A549 (cell line): Measurements from ENCODE around the gene IPO9. TPM values are rescaled to one million over a fixed set of nuclear protein-coding genes. Genes with fewer than 3 reads are reported as not detected.

Experiments
- ATAC-seq, 2 experiments: fragments of 200-7000 bp in 1 of 2; fragments of >200 bp in 1 of 2; cut with Nextera tagmentation in 1 of 2; cut with Tn5 transposase in 1 of 2; 3 replicates each; pipeline versions ENCODE4 v1.8.0 to v1.9.1; 2018 to 2020; ENCODE audit warnings: mild to moderate bottlenecking in 1 of 2, moderate library complexity in 1 of 2
- CTCF ChIA-PET: fragments of 300-600 bp; sonication (Branson Sonifier 250); formaldehyde crosslinking; extraction: SDS; loops from one replicate; lab custom pipeline; 2021; ENCODE audit warnings: antibody characterized with exemption, inconsistent platforms; lab: Yijun Ruan, JAX
- POLR2A ChIA-PET: fragments of 350-600 bp; formaldehyde crosslinking; extraction: SDS; loops from one replicate; lab custom pipeline; 2021; ENCODE audit warnings: antibody characterized with exemption, inconsistent platforms; lab: Yijun Ruan, JAX
- DNase-seq, 2 experiments: peaks; one replicate each; pipeline versions ENCODE4 v3.0.0 to v3.0.0-alpha.2; 2011 to 2016; ENCODE audit warnings: low read depth in 1 of 2, low spot score in 1 of 2
- FAIRE-seq: peaks from 2 replicates; lab custom pipeline; 2011; peaks lifted over from hg19 to GRCh38; lab: Jason Lieb, UNC
- H3K27ac ChIP-seq, 2 experiments: fragments of >200 bp; sonication (Bioruptor Twin); formaldehyde crosslinking; 3 replicates each; pipeline ENCODE4 v1.5.1; 2016 to 2017
- H3K4me1 ChIP-seq: fragments of >200 bp; sonication (Bioruptor Twin); formaldehyde crosslinking; 3 replicates; pipeline ENCODE4 v1.6.1; 2016
- H3K4me2 ChIP-seq: fragments of >200 bp; sonication (Bioruptor Twin); formaldehyde crosslinking; 3 replicates; pipeline ENCODE4 v1.6.1; 2016
- H3K4me3 ChIP-seq: fragments of >200 bp; sonication (Bioruptor Twin); formaldehyde crosslinking; 3 replicates; pipeline ENCODE4 v1.5.1; 2016
- H3K9me3 ChIP-seq: fragments of >200 bp; sonication (Bioruptor Twin); formaldehyde crosslinking; 3 replicates; pipeline ENCODE4 v1.6.1; 2016
- BHLHE40 ChIP-seq: IDR thresholded peaks from 2 replicates; pipeline ENCODE4 v1.6.1; 2012; ENCODE audit warnings: low read depth, low read length, inconsistent platforms
- E2F6 ChIP-seq: IDR thresholded peaks from 2 replicates; pipeline ENCODE4 v1.6.1; 2012; ENCODE audit warnings: low read depth, borderline replicate concordance
- FOSB ChIP-seq: fragments of 250-450 bp; sonication (Bioruptor Pico); IDR thresholded peaks from 2 replicates; pipeline ENCODE4 v1.5.0; 2020; ENCODE audit warnings: mild to moderate bottlenecking, moderate library complexity
- FOSL2 ChIP-seq, 2 experiments: fragments of 450-650 bp in 1 of 2; fragments of >200 bp in 1 of 2; sonication (Bioruptor Twin) in 1 of 2; formaldehyde crosslinking; IDR thresholded peaks; 2 replicates each; pipeline versions ENCODE4 v1.5.0 to v1.6.1; 2016 to 2020; ENCODE audit warnings: mild to moderate bottlenecking in 1 of 2, moderate library complexity in 1 of 2
- FOXS1 ChIP-seq: fragments of 250-450 bp; sonication (Bioruptor Pico); IDR thresholded peaks from 2 replicates; pipeline ENCODE4 v1.5.0; 2020; ENCODE audit warnings: mild to moderate bottlenecking, moderate library complexity
- JUNB ChIP-seq: fragments of >200 bp; sonication (Bioruptor Twin); formaldehyde crosslinking; IDR thresholded peaks from 2 replicates; pipeline ENCODE4 v1.6.1; 2016
- MAFK ChIP-seq: fragments of 450-650 bp; IDR thresholded peaks from 2 replicates; pipeline ENCODE4 v1.6.1; 2014; ENCODE audit not compliant: partially characterized antibody
- MAZ ChIP-seq: fragments of 150-350 bp; IDR thresholded peaks from 2 replicates; pipeline ENCODE4 v1.6.1; 2014; ENCODE audit warnings: antibody characterized with exemption, low read depth, low read length, borderline replicate concordance
- NR3C1 ChIP-seq: fragments of >200 bp; sonication (Bioruptor Twin); formaldehyde crosslinking; IDR thresholded peaks from 3 replicates; pipeline ENCODE4 v1.6.1; 2017
- PBX3 ChIP-seq: IDR thresholded peaks from 2 replicates; pipeline ENCODE4 v1.6.1; 2012
- POLR2A ChIP-seq: IDR thresholded peaks from 2 replicates; pipeline ENCODE4 v1.6.1; 2012; ENCODE audit warnings: mild to moderate bottlenecking, low read length
- POLR2AphosphoS2 ChIP-seq: conservative IDR thresholded peaks from 2 replicates; pipeline ENCODE4 v1.6.1; 2012; ENCODE audit warnings: low read length, improper control_type of control experiment, inconsistent platforms
- RARB ChIP-seq: fragments of 250-450 bp; sonication (Bioruptor Pico); IDR thresholded peaks from 2 replicates; pipeline ENCODE4 v1.8.0; 2021; ENCODE audit warnings: mild to moderate bottlenecking, moderate library complexity
- RNF2 ChIP-seq: fragments of 200-600 bp; sonication (generic); IDR thresholded peaks from 2 replicates; pipeline ENCODE4 v1.6.1; 2016; ENCODE audit warnings: low read depth, mild to moderate bottlenecking, antibody characterized with exemption, moderate library complexity, borderline replicate concordance
- TFCP2L1 ChIP-seq: fragments of 250-450 bp; sonication (Bioruptor Pico); IDR thresholded peaks from 2 replicates; pipeline ENCODE4 v1.5.0; 2021; ENCODE audit warnings: mild to moderate bottlenecking
- ZFP36 ChIP-seq: fragments of 450-650 bp; IDR thresholded peaks from 2 replicates; pipeline ENCODE4 v1.6.1; 2014; ENCODE audit warnings: borderline replicate concordance; ENCODE audit not compliant: partially characterized antibody
- ZNF302 ChIP-seq: fragments of 250-450 bp; sonication (Bioruptor Pico); IDR thresholded peaks from 2 replicates; pipeline ENCODE4 v1.9.0; 2021; ENCODE audit warnings: inconsistent platforms, mild to moderate bottlenecking, moderate library complexity
- WGBS: methylation state at CpG from one replicate; pipeline ENCODE4 v1.1.6; 2017; ENCODE audit errors: missing lambda C conversion rate; 5-methylcytosine and 5-hydroxymethylcytosine counted together
- polyA plus RNA-seq, 4 experiments: library from polyadenylated mRNA; depleted of rRNA in 3 of 4; stranded (reverse); fragments of >200 nt; fragmentation: RNase III in 1 of 4; extraction: RNeasy Plus Mini Kit Qiagen cat#74134 plus additional on column Dnase treatment in 1 of 4; gene quantifications; 2 replicates in 3 of 4; 3 replicates in 1 of 4; pipeline ENCODE4 v1.2.3, GENCODE V29; 2011 to 2017

IPO9 gene
- polyA plus RNA-seq, 2 of the 4 experiments (the other 2 are of a cell fraction), result 40.1 to 77.5 TPM

GRCh38 chr1:201881617-201882016 is 52.7 kb downstream of the IPO9 start:
- TF ChIP-seq ZNF302 (CRISPR knock-in tag), result no peak
- no peak for TF ChIP-seq NR3C1
- TF ChIP-seq ZFP36, result no peak
- TF ChIP-seq PBX3, result no peak
- no peak overlapping the region for H3K27ac ChIP-seq
- H3K4me2 ChIP-seq, result no peak overlapping the region
- peaks cover 40% of the 10 kb centered on the region for H3K4me1 ChIP-seq
- ChIA-PET CTCF (interaction anchor here (0.6 to 16.1 kb wide), 3 partner anchors 13 to 199 kb away, joined by 3 to 245 read pairs (median 31); no protein-coding TSS in a partner anchor), POLR2A (no interaction called here)
- H3K4me3 ChIP-seq, result no peak overlapping the region
- WGBS, result 97% methylated on average over 1 of the region's 1 CpG
- FAIRE-seq (no peak), DNase-seq (no peak), ATAC-seq (no peak)
- H3K9me3 ChIP-seq, result no peaks in the 10 kb centered on the region

- no peak for TF ChIP-seq POLR2A
- TF ChIP-seq FOSB (CRISPR knock-in tag), result no peak
- peak; percentile 36 for TF ChIP-seq MAFK
- 0 out of 2 replicates have a peak, but pooled peaks have one; percentile 43 for TF ChIP-seq RARB (CRISPR knock-in tag)
- TF ChIP-seq MAZ, result no peak
- TF ChIP-seq E2F6, result no peak
- no peak for TF ChIP-seq FOSL2 (IDR thresholded peaks at IDR 0.05)
- TF ChIP-seq FOSL2 (CRISPR knock-in tag; IDR thresholded peaks at IDR 0.05), result peak; percentile 46
- TF ChIP-seq, all 56 proteins: peak for 3
- WGBS, result 86% methylated on average over 2 of the region's 2 CpGs
- H3K4me3 ChIP-seq, result no peak overlapping the region
- peak; percentile 35 to 50; a peak in 4 of 6 replicates for ATAC-seq
- peak overlapping the region; percentile 54 for H3K4me2 ChIP-seq
- H3K9me3 ChIP-seq, result no peaks in the 10 kb centered on the region
- ChIA-PET CTCF (interaction anchor here (0.7 to 16.1 kb wide), 6 partner anchors 12 to 235 kb away, joined by 3 to 245 read pairs (median 4); no protein-coding TSS in a partner anchor), POLR2A (interaction anchor here (1.2 kb wide), 1 partner anchor 13 kb away, joined by 3 read pairs; no protein-coding TSS in a partner anchor)
- peak overlapping the region; percentile 43 to 55; a peak in 5 of 6 replicates for H3K27ac ChIP-seq
- peak in 1 of 2 experiments; percentile 44 for DNase-seq
- FAIRE-seq, result no peak
- peaks cover 40% of the 10 kb centered on the region for H3K4me1 ChIP-seq
These were observed 53.7 kb downstream of the IPO9 start for GRCh38 chr1:201882665-201883132.

- H3K27ac ChIP-seq, result peak overlapping the region; percentile 43 to 55
- peak overlapping the region; percentile 54 for H3K4me2 ChIP-seq
- ATAC-seq (peak in 1 of 2 experiments; percentile 5; a peak in 3 of 6 replicates), FAIRE-seq (peak; percentile 76), DNase-seq (no peak)
- H3K4me3 ChIP-seq, result no peak overlapping the region
- peaks cover 46% of the 10 kb centered on the region for H3K4me1 ChIP-seq
- ChIA-PET POLR2A (interaction anchor here (1.2 kb wide), 2 partner anchors 13 to 72 kb away, joined by 3 read pairs; partner anchors contain the start of gene TIMM17A), CTCF (interaction anchor here (1.0 to 16.1 kb wide), 8 partner anchors 12 to 252 kb away, joined by 3 to 245 read pairs (median 4); no protein-coding TSS in a partner anchor)
- WGBS, result 78% methylated on average over 3 of the region's 3 CpGs
- TF ChIP-seq BHLHE40 (no peak), MAFK (no peak), FOSB (CRISPR knock-in tag) (0 out of 2 replicates have a peak, but pooled peaks have one; percentile 22), JUNB (no peak), RNF2 (no peak)
- H3K9me3 ChIP-seq, result no peaks in the 10 kb centered on the region
These were observed 54.3 kb downstream of the IPO9 start for GRCh38 chr1:201883266-201883665.

GRCh38 chr1:201883786-201884185 is 54.8 kb downstream of the IPO9 start:
- H3K9me3 ChIP-seq, result no peaks in the 10 kb centered on the region
- H3K4me1 ChIP-seq, result peaks cover 47% of the 10 kb centered on the region
- peak overlapping the region; percentile 43 to 55; a peak in 5 of 6 replicates for H3K27ac ChIP-seq
- FAIRE-seq (no peak), DNase-seq (no peak), ATAC-seq (no peak)
- H3K4me2 ChIP-seq, result peak overlapping the region; percentile 54
- H3K4me3 ChIP-seq, result no peak overlapping the region
- TF ChIP-seq POLR2AphosphoS2 (0 out of 2 replicates have a peak, but pooled peaks have one; percentile 22), FOXS1 (CRISPR knock-in tag) (no peak), TFCP2L1 (CRISPR knock-in tag) (no peak)
- ChIA-PET CTCF (interaction anchor here (1.0 to 16.1 kb wide), 8 partner anchors 11 to 252 kb away, joined by 3 to 245 read pairs (median 4); no protein-coding TSS in a partner anchor), POLR2A (interaction anchor here (1.2 kb wide), 1 partner anchor 72 kb away, joined by 3 read pairs; the partner anchor contains the start of gene TIMM17A)
- WGBS, result 58% methylated on average over 7 of the region's 7 CpGs
